Gastroesophageal sphincter (tissue), 4 donors: ENCODE results near the gene TRAPPC2L. TPM values are rescaled to one million over a fixed set of nuclear protein-coding genes. Genes with fewer than 3 reads are reported as not detected.

Experiments used
- ATAC-seq: fragments of 150-250 bp; one replicate; pipeline ENCODE4 v1.9.1; 2016; ENCODE audit warnings: mild to moderate bottlenecking, moderate library complexity
- H3K27ac ChIP-seq, 4 donors: fragments of 200-600 bp; sonication (generic) in 3 of 4; 1 replicate in 3 of 4; 2 replicates in 1 of 4; pipeline ENCODE4 v1.5.1; 2016 to 2019
- H3K27me3 ChIP-seq: fragments of 200-600 bp; sonication (generic); one replicate; pipeline ENCODE4 v1.5.1; 2019
- H3K36me3 ChIP-seq, 2 donors: fragments of 200-600 bp; sonication (generic); one replicate each; pipeline ENCODE4 v1.5.1; 2019; ENCODE audit warnings: control low read depth in 1 of 2
- H3K4me1 ChIP-seq, 3 donors: fragments of 200-600 bp; sonication (generic); 1 replicate in 2 of 3; 2 replicates in 1 of 3; pipeline ENCODE4 v1.5.1; 2016 to 2019; ENCODE audit warnings: control low read depth in 2 of 3
- H3K4me3 ChIP-seq, 2 donors: fragments of 200-600 bp; sonication (generic); one replicate each; pipeline ENCODE4 v1.5.1; 2019; ENCODE audit warnings: mild to moderate bottlenecking in 1 of 2, moderate library complexity in 1 of 2
- H3K9me3 ChIP-seq, 3 donors: fragments of 200-600 bp; sonication (generic); one replicate each; pipeline ENCODE4 v1.5.1; 2017 to 2019; ENCODE audit warnings: control low read depth in 2 of 3
- EP300 ChIP-seq: sonication (generic); formaldehyde crosslinking; IDR thresholded peaks from one replicate; pipeline ENCODE4 v1.6.1; 2017; ENCODE audit warnings: antibody characterized with exemption, mild to moderate bottlenecking
- POLR2A ChIP-seq, 2 donors: fragments of 450-650 bp; IDR thresholded peaks; one replicate each; pipeline ENCODE4 v1.6.1; 2017; ENCODE audit warnings: antibody characterized with exemption in 2 of 2, mild to moderate bottlenecking in 2 of 2, moderate library complexity in 1 of 2
- POLR2AphosphoS5 ChIP-seq: sonication (generic); formaldehyde crosslinking; IDR thresholded peaks from one replicate; pipeline ENCODE4 v1.6.1; 2017; ENCODE audit warnings: antibody characterized with exemption
- WGBS, 2 donors: methylation state at CpG; one replicate each; pipeline ENCODE4 v1.1.5; 2018; ENCODE audit warnings: low coverage in 1 of 2; 5-methylcytosine and 5-hydroxymethylcytosine counted together
- total RNA-seq, 4 donors: library from RNA; depleted of rRNA; stranded (reverse); fragments of >200 nt; gene quantifications; one replicate each; pipeline ENCODE4 v1.1.0, GENCODE V29; 2016
- TF ChIP-seq, protein P1 (sequence below), 4 experiments: fragments of 200-600 bp in 2 of 4; fragments of 450-650 bp in 2 of 4; sonication (generic) in 1 of 4; IDR thresholded peaks; one replicate each; pipeline ENCODE4 v1.5.1; 2017 to 2019; ENCODE audit warnings: antibody characterized with exemption in 4 of 4, mild to moderate bottlenecking in 2 of 4, moderate library complexity in 2 of 4

The TRAPPC2L gene, protein sequence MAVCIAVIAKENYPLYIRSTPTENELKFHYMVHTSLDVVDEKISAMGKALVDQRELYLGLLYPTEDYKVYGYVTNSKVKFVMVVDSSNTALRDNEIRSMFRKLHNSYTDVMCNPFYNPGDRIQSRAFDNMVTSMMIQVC
- 10 to 100 TPM; 18.7 to 40.0 (median 21.5) TPM for total RNA-seq

DNA sequence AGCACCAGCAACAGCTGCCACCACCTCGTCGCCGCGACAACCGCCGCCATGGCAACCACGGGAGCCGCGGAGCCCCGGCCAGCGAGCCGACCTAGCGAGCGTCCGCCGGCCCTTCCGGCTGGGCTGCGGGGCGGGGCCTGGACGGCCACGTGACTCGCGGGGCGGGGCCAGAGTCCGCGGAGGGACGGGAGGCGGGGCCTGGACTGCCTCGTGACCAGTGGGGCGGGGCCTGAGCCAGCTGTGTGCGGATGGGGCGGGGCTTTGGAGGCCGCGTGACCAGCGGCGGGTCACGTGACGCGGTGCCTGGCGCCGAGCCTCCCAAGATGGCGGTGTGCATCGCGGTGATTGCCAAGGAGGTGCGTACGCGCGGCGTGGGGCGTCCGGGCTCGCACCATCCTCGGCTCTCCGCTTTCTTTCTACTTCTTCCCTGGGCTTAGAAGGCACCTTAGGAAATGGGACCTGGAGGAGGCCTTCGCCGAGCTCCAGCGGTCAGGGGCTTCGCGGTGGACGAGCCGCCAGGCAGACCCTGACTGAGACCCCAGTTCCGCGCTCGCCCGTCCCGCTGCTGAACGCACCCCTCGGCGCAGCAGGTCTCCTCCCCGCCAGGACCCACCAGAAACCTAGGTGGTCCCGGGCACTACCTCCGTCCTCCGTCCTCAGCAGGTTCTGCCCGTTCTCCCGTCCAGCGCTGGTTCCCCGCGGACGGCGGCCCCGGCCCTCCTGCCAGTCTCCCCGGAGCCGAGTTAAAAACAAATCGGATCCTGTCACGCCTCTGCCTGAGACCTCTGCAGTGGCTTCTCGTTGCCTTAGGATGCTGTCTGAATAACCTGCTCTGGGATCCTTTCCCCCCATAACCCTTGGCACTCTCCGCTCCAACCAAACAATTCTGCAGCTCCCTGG lies at the start of gene TRAPPC2L, which contains the start of gene GALNS:
TRAPPC2L (plus strand) TSS at position 300 of the 900 bp plus-strand sequence; CDS start at position 324, 24 bp downstream.
GALNS (minus strand) TSS at position 120 of the 900 bp plus-strand sequence; CDS start at position 50, 70 bp downstream.
- Histone ChIP-seq H3K9me3 (no peaks in the 10 kb centered on the region), H3K4me3 (peak within 1 kb of the TSS; percentile 80 to 98), H3K27ac (peak within 1 kb of the TSS; percentile 56 to 89 (median 80)), H3K4me1 (peaks cover 0 to 56% (median 19%) of the 10 kb centered on the region in 3 donors), H3K36me3 (peaks cover 0 to 42% of the 10 kb centered on the region in 2 donors), H3K27me3 (no peaks in the 10 kb centered on the region)
- ATAC-seq: peak; percentile 90
- 0 to 1% methylated on average over 2 to 20 of the region's 87 CpGs for WGBS, 2 donors
- TF ChIP-seq POLR2A (IDR thresholded peaks at IDR 0.05) (peak; percentile 76 to 86), EP300 (no peak), POLR2AphosphoS5 (peak; percentile 91)
- TF ChIP-seq, protein P1, sequence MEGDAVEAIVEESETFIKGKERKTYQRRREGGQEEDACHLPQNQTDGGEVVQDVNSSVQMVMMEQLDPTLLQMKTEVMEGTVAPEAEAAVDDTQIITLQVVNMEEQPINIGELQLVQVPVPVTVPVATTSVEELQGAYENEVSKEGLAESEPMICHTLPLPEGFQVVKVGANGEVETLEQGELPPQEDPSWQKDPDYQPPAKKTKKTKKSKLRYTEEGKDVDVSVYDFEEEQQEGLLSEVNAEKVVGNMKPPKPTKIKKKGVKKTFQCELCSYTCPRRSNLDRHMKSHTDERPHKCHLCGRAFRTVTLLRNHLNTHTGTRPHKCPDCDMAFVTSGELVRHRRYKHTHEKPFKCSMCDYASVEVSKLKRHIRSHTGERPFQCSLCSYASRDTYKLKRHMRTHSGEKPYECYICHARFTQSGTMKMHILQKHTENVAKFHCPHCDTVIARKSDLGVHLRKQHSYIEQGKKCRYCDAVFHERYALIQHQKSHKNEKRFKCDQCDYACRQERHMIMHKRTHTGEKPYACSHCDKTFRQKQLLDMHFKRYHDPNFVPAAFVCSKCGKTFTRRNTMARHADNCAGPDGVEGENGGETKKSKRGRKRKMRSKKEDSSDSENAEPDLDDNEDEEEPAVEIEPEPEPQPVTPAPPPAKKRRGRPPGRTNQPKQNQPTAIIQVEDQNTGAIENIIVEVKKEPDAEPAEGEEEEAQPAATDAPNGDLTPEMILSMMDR (IDR thresholded peaks at IDR 0.05): no peak

DNA sequence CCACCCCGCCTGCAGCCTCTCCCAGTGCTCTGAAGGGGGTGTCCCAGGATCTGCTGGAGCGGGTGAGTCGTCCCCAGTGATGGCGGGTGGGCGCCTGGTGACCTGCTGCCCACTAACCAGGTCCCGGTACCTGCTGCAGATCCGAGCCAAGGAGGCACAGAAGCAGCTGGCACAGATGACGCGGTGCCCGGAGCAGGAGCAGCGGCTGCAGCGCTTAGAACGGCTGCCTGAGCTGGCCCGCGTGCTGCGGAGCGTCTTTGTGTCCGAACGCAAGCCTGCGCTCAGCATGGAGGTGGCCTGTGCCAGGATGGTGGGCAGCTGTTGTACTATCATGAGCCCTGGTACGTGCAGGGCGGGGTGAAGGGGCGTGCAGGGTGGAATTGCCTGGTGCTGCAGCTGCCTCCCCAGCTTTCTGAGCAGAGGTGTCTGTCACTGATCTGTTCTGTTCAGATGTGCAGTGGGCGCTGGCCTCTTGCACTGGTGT lies 49.7 kb upstream of the TRAPPC2L start:
- no peak for TF ChIP-seq POLR2A (IDR thresholded peaks at IDR 0.05)
- no peak for TF ChIP-seq POLR2AphosphoS5
- no peak for TF ChIP-seq EP300
- WGBS, 2 donors: no CpG with 5 or more reads among the region's 24 CpGs
- Histone ChIP-seq H3K4me3 (no peak overlapping the region), H3K27me3 (peaks cover 13% of the 10 kb centered on the region), H3K27ac (no peak overlapping the region), H3K36me3 (peaks cover 0 to 27% of the 10 kb centered on the region in 2 donors), H3K9me3 (no peaks in the 10 kb centered on the region), H3K4me1 (peaks cover 0 to 57% (median 28%) of the 10 kb centered on the region in 3 donors)
- ATAC-seq: no peak

DNA sequence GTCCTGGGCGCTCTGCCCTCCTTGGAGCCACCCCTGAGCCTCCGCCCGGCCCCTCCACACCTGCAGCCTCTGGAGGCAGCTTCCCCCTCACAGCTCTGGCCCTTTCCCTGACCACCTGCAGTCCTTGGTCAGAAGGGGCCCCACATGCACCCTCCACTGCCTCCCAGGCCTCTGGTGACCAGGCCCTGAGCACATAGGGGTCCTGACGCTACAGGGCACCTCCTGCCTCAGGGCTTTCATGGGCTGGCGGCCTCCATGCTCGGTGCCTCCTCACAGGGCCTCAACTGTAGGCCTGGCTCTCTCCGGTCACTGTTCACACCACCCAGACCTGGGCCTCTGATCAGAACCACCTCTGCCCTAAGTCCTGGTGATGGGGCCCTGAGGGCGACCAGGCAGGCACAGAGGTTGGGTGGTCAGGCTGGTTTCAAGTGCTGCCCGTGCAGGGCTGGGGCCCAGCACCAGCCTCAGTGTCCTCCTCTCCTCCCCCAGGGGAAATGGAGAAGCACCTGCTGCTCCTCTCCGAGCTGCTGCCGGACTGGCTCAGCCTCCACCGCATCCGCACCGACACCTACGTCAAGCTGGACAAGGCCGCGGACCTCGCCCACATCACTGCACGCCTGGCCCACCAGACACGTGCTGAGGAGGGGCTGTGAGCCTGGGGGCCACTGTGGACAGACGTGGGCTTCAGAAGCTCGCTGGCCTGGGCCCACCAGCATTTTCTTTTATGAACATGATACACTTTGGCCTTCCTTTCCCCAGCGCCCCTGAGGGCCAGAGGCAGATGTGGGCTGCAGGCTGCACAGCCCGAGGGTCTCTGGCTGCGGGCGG lies 49.1 kb upstream of the TRAPPC2L start:
- peaks cover 13% of the 10 kb centered on the region for H3K27me3 ChIP-seq
- H3K36me3 ChIP-seq: peaks cover 0 to 27% of the 10 kb centered on the region in 2 donors
- no peak overlapping the region for H3K27ac ChIP-seq
- H3K9me3 ChIP-seq: no peaks in the 10 kb centered on the region
- peaks cover 0 to 57% (median 27%) of the 10 kb centered on the region in 3 donors for H3K4me1 ChIP-seq
- WGBS, 2 donors: 87% methylated on average over 3 of the region's 26 CpGs; no CpG with 5 or more reads in 1 of the 2 donors
- no peak overlapping the region for H3K4me3 ChIP-seq
- TF ChIP-seq EP300 (no peak), POLR2AphosphoS5 (no peak), POLR2A (IDR thresholded peaks at IDR 0.05) (no peak)
- TF ChIP-seq, protein P1 (IDR thresholded peaks at IDR 0.05): no peak
- no peak for ATAC-seq

DNA sequence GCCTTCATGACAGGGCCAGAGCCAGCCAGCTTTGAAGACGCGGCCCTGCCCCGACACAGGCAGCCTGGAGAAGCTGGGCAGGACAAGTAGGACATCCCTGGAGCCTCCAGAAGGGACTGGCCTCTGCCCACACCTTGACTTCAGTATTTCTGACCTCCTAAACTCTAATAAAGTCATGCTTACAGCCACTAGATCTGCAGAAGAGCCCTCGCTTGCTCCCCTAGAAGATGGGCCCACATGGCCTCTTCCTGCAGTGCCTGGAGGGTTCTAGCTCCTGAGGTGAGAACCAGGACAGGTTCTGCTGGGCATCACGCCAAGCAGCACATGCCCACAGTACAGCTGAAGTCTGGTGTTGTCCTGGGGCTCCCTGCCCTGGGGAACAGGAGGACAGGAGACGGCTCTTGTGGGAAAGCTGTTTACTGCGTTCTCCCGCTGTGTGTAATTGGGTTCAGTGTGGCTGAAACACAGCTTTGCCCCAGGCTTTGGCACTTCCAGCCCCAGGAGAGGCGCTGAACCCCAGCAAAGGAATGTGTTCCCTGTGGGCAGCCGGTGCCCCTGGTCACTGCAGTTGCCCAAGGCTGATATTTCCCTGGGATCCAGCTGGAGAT lies 47.8 kb upstream of the TRAPPC2L start:
- Histone ChIP-seq H3K9me3 (no peaks in the 10 kb centered on the region), H3K27me3 (peaks cover 7% of the 10 kb centered on the region), H3K4me1 (peaks cover 0 to 53% (median 29%) of the 10 kb centered on the region in 3 donors), H3K27ac (peak overlapping the region in 1 of 4 donors; percentile 93), H3K36me3 (peaks cover 0 to 27% of the 10 kb centered on the region in 2 donors), H3K4me3 (no peak overlapping the region)
- WGBS, 2 donors: 100% methylated on average over 3 of the region's 10 CpGs
- TF ChIP-seq POLR2AphosphoS5: no peak
- no peak for TF ChIP-seq POLR2A (IDR thresholded peaks at IDR 0.05)
- TF ChIP-seq, protein P1 (IDR thresholded peaks at IDR 0.05): no peak
- TF ChIP-seq EP300: no peak
- no peak for ATAC-seq
